Astrocyte of the cerebellum (primary cell): ENCODE data around the gene RAPGEF2.

Experiments used
- DNase-seq: peaks from one replicate; pipeline ENCODE4 v3.0.0-alpha.2; 2011; ENCODE audit warnings: low read depth
- H3K4me3 ChIP-seq: 2 replicates; pipeline ENCODE4 v1.5.1; 2011; ENCODE audit warnings: mild to moderate bottlenecking, low read depth, low read length, moderate library complexity
- in situ Hi-C: cut with HindIII; loops from 2 replicates; pipeline ENCODE4 v1.10.0; 2017; ENCODE audit warnings: low sequenced_read_pairs
- TF ChIP-seq, protein P1 (sequence below): IDR thresholded peaks from 2 replicates; pipeline ENCODE4 v1.5.1; 2012; ENCODE audit warnings: low read length, low read depth, moderate library complexity, mild to moderate bottlenecking; ENCODE audit errors: missing control alignments

Gene RAPGEF2

DNA sequence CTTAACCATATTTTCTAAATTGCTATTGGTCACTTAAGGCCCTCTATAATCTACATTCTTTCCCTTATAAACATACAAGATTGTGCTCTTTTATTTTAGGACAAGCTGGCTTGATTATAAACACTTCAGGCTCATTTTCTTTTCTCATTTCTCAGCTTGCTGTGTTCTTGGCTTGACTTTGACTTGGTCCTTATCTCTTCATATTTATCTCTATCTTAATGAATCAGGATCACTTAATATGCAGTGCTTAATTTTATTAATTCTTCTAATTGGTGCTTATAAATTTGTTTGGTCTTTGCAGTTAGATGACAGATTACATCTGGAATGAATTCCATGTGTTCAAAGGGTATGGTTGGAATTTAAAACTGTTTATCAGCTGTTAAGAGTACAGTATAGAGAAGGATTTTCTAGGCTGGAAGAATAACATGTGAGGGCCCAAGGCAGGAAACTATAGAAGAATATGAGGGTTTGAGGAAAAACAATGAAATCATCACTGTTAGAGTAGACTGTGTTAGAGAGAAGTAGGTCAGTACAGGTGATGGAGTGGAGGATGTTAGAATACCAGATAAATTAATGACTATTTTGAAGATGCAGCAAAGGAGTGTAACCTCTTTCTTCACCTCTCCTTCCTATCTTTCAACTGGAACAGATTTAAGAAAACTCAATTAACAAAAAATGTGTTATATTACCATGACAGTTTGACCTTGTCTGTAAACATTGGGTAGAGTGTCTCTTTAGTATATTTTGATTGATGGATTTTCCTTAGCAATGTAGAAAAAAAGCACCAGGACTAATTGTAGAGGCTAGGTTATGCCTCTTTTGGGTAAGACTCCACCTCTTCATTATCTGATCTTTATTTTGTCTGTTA lies 169.6 kb downstream of the RAPGEF2 start:
- no peak overlapping the region for H3K4me3 ChIP-seq
- DNase-seq: no peak
- in situ Hi-C loops: no loop called here
- TF ChIP-seq, protein P1, sequence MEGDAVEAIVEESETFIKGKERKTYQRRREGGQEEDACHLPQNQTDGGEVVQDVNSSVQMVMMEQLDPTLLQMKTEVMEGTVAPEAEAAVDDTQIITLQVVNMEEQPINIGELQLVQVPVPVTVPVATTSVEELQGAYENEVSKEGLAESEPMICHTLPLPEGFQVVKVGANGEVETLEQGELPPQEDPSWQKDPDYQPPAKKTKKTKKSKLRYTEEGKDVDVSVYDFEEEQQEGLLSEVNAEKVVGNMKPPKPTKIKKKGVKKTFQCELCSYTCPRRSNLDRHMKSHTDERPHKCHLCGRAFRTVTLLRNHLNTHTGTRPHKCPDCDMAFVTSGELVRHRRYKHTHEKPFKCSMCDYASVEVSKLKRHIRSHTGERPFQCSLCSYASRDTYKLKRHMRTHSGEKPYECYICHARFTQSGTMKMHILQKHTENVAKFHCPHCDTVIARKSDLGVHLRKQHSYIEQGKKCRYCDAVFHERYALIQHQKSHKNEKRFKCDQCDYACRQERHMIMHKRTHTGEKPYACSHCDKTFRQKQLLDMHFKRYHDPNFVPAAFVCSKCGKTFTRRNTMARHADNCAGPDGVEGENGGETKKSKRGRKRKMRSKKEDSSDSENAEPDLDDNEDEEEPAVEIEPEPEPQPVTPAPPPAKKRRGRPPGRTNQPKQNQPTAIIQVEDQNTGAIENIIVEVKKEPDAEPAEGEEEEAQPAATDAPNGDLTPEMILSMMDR: no peak

GRCh38 chr4:159273141-159273438 lies 170.2 kb downstream of the RAPGEF2 start:
- DNase-seq: no peak
- H3K4me3 ChIP-seq: no peak overlapping the region
- in situ Hi-C loops: no loop called here
- TF ChIP-seq, protein P1: no peak

- H3K4me3 ChIP-seq: no peak overlapping the region
- in situ Hi-C loops: no loop called here
- TF ChIP-seq, protein P1: no peak
- no peak for DNase-seq
Measured at GRCh38 chr4:159273841-159274240, 171.0 kb downstream of the RAPGEF2 start.

GRCh38 chr4:159278399-159278798 lies 175.5 kb downstream of the RAPGEF2 start:
- in situ Hi-C loops: no loop called here
- TF ChIP-seq, protein P1: no peak
- no peak for DNase-seq
- no peak overlapping the region for H3K4me3 ChIP-seq

GRCh38 chr4:159279084-159279483 lies 176.2 kb downstream of the RAPGEF2 start:
- TF ChIP-seq, protein P1: no peak
- no peak overlapping the region for H3K4me3 ChIP-seq
- no peak for DNase-seq
- in situ Hi-C loops: no loop called here

GRCh38 chr4:159280442-159281172 lies 177.7 kb downstream of the RAPGEF2 start:
- no peak overlapping the region for H3K4me3 ChIP-seq
- TF ChIP-seq, protein P1: no peak
- in situ Hi-C loops: loop anchor here (5.0 kb wide), 1 partner anchor 72 kb away; no protein-coding TSS in a partner anchor
- DNase-seq: no peak
